ENCODE data around the gene PGLYRP3. TPM values are rescaled to one million over a fixed set of nuclear protein-coding genes. Genes with fewer than 3 reads are reported as not detected.

The PGLYRP3 gene
- total and polyA plus RNA-seq, 2 of the 8 experiments (the other 6 are each of a cell fraction or from before 2014, with no cell fraction given) = not detected

DNA sequence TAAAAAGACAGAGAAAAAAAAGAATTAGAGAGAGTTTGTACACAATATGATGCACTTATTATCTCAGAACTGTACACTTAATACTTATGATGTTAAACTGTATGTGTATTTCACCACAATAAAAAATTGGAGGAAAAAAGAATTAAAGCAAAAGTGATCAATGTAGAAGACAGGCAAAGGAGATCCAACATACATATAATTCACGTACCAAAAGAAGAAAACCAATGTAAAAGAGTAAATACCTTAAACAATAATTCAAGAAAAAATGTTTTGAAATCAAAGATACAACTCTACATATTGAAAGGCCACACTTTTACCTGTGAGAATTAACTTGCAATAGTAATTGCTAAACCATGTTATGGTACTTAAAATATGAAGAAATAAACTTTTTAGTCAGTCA is 9.8 kb upstream of the PGLYRP3 start:
- H4K5ac ChIP-seq (ENCODE audit: insufficient read length, low read depth, low read length) = no peak overlapping the region
- H3K23me2 ChIP-seq (ENCODE audit: low read depth, low read length) = 0 out of 2 replicates have a peak, but pooled peaks cover 3% of the 10 kb centered on the region
- no peaks in the 10 kb centered on the region for H4K20me1 ChIP-seq (replicated peaks in 1 of 2; ENCODE audit: control insufficient read depth in 1 of 2, insufficient read depth in 2 of 2, low read length in 2 of 2)
- no peak overlapping the region for H2AFZ ChIP-seq (ENCODE audit: low read length)
- H2BK20ac ChIP-seq (ENCODE audit: low read length) = no peak overlapping the region
- no peak overlapping the region for H2BK15ac ChIP-seq (ENCODE audit: low read length)
- no peak overlapping the region for H3K9ac ChIP-seq (replicated peaks in 1 of 4; ENCODE audit: extremely low read depth in 1 of 4, low read depth in 3 of 4, low read length in 3 of 4)
- H3K27me3 ChIP-seq (replicated peaks in 1 of 4; ENCODE audit: control insufficient read depth in 3 of 4, extremely low read depth in 1 of 4, insufficient read depth in 3 of 4, low read length in 3 of 4) = no peaks in the 10 kb centered on the region
- no peak overlapping the region for H2BK5ac ChIP-seq (ENCODE audit: low read depth, low read length)
- H3K56ac ChIP-seq (replicated peaks; ENCODE audit: insufficient read length, low read depth, low read length) = no peak overlapping the region
- H3K4ac ChIP-seq (replicated peaks; ENCODE audit: insufficient read length, low read depth, low read length) = no peak overlapping the region
- no peaks in the 10 kb centered on the region for H3K79me1 ChIP-seq (ENCODE audit: low read depth, low read length)
- no peak overlapping the region for H3K4me2 ChIP-seq (ENCODE audit: insufficient read depth in 1 of 2, low read depth in 2 of 2, low read length in 2 of 2)
- H2AK5ac ChIP-seq (ENCODE audit: low read depth, low read length) = no peak overlapping the region
- H3K27ac ChIP-seq (ENCODE audit: low read depth, low read length) = no peak overlapping the region
- H3K9me3 ChIP-seq (ENCODE audit: insufficient read depth in 2 of 2, low read depth in 1 of 2, low read length in 1 of 2) = peaks cover 10 to 23% of the 10 kb centered on the region in 2 experiments
- DNase-seq (ENCODE audit: low read depth in 1 of 2, low spot score in 2 of 2) = no peak
- H4K91ac ChIP-seq (replicated peaks; ENCODE audit: insufficient read length, low read length) = no peak overlapping the region
- 0% methylated on average over 1 of the region's 1 CpG; no CpG with 5 or more reads in 1 of the 2 experiments for WGBS, 2 experiments (ENCODE audit: extremely low coverage in 1 of 2, insufficient coverage in 1 of 2, insufficient read length in 1 of 2, insufficient replicate concordance in 2 of 2, low coverage in 1 of 2, low lambda C conversion rate in 2 of 2, missing lambda C conversion rate in 1 of 2)
- H3K4me3 ChIP-seq (ENCODE audit: extremely low read depth in 1 of 4, insufficient read depth in 2 of 4, low read depth in 3 of 4, low read length in 4 of 4) = no peak overlapping the region
- no peak overlapping the region for H4K8ac ChIP-seq (ENCODE audit: extremely low read depth, insufficient read depth, low read length)
- ChIA-PET POLR2A (ENCODE audit: partially characterized antibody) (no interaction called here), CTCF (ENCODE audit: partially characterized antibody) (interaction anchor here (0.9 to 1.1 kb wide), 2 partner anchors 31 to 94 kb away, joined by 3 read pairs; no protein-coding TSS in a partner anchor)
- no peak overlapping the region for H3K18ac ChIP-seq (ENCODE audit: extremely low read depth, low read length)
- no peaks in the 10 kb centered on the region for H3K4me1 ChIP-seq (replicated peaks in 1 of 4; ENCODE audit: control insufficient read depth in 3 of 4, insufficient read depth in 4 of 4, low read length in 3 of 4)
- no peaks in the 10 kb centered on the region for H3K36me3 ChIP-seq (ENCODE audit: control insufficient read depth in 2 of 4, insufficient read depth in 4 of 4, low read length in 3 of 4)
- no peak for FAIRE-seq
- no peak overlapping the region for H2BK12ac ChIP-seq (ENCODE audit: low read depth, low read length)
- no peak overlapping the region for H3K23ac ChIP-seq (ENCODE audit: insufficient read length)
- no peaks in the 10 kb centered on the region for H3K79me2 ChIP-seq (ENCODE audit: control insufficient read depth in 1 of 2, insufficient read depth in 2 of 2, low read length in 2 of 2)
- H2BK120ac ChIP-seq (replicated peaks; ENCODE audit: low read depth, low read length) = no peak overlapping the region
- no peak overlapping the region for H3K14ac ChIP-seq (ENCODE audit: insufficient read length)
- TF ChIP-seq SP1 (IDR thresholded peaks at IDR 0.05; ENCODE audit: low read depth, low read length) (no peak), RAD21 (IDR thresholded peaks at IDR 0.05 in 1 of 2, conservative IDR thresholded peaks at IDR 0.05 in 1 of 2; ENCODE audit: low read depth in 2 of 2, low read length in 2 of 2) (no peak), EP300 (IDR thresholded peaks at IDR 0.05; ENCODE audit: borderline replicate concordance in 1 of 2, low read depth in 2 of 2, low read length in 2 of 2) (no peak), POLR2A (IDR thresholded peaks at IDR 0.05; ENCODE audit: control extremely low read depth in 1 of 2, low read depth in 2 of 2, low read length in 2 of 2) (no peak), TCF12 (IDR thresholded peaks at IDR 0.05; ENCODE audit: low read depth, low read length) (no peak)

Data from H1 (cell line).